Lower leg skin (tissue), 3 donors: ENCODE data around the gene CACNA1A.

ENCODE experiments used
- CTCF ChIP-seq, 3 donors: fragments of 450-650 bp; IDR thresholded peaks; one replicate each; pipeline ENCODE4 v1.5.1; 2016; ENCODE audit warnings: antibody characterized with exemption in 3 of 3, mild to moderate bottlenecking in 3 of 3, moderate library complexity in 2 of 3
- POLR2A ChIP-seq, 2 donors: fragments of 450-650 bp; IDR thresholded peaks; one replicate each; pipeline ENCODE4 v1.6.1; 2016 to 2017; ENCODE audit warnings: antibody characterized with exemption in 2 of 2, mild to moderate bottlenecking in 1 of 2, moderate library complexity in 1 of 2

- no peak for TF ChIP-seq CTCF (IDR thresholded peaks at IDR 0.05)
- TF ChIP-seq POLR2A (IDR thresholded peaks at IDR 0.05) = no peak
Observed at GRCh38 chr19:13298565-13299481, 207.5 kb downstream of the CACNA1A start.
